ENCODE measurements around the gene CLEC19A.

The CLEC19A gene

DNA sequence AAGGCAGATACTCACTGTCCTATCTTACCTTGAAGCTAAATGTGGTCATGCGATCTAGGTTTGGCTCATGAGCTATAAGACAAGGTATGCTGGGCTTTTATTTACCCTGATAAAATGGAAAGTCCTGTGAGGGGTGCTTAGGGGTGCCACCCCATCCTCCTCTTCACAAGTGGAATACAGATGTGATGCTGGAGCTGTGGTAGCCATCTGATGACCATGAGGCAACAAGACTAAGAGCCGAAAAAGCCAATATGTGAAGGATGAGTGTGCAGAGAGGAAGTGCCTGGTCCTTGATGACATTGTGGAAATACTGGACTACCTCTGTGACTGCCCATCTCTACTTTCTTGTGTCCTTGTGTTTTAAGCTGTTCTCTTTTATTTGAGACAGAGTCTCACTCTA lies 74.0 kb downstream of the CLEC19A start:
- no peak for TF ChIP-seq EZH2phosphoT487 (IDR thresholded peaks at IDR 0.05; ENCODE audit: borderline replicate concordance, low read length)
- TF ChIP-seq, protein P1, sequence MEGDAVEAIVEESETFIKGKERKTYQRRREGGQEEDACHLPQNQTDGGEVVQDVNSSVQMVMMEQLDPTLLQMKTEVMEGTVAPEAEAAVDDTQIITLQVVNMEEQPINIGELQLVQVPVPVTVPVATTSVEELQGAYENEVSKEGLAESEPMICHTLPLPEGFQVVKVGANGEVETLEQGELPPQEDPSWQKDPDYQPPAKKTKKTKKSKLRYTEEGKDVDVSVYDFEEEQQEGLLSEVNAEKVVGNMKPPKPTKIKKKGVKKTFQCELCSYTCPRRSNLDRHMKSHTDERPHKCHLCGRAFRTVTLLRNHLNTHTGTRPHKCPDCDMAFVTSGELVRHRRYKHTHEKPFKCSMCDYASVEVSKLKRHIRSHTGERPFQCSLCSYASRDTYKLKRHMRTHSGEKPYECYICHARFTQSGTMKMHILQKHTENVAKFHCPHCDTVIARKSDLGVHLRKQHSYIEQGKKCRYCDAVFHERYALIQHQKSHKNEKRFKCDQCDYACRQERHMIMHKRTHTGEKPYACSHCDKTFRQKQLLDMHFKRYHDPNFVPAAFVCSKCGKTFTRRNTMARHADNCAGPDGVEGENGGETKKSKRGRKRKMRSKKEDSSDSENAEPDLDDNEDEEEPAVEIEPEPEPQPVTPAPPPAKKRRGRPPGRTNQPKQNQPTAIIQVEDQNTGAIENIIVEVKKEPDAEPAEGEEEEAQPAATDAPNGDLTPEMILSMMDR (IDR thresholded peaks at IDR 0.05; ENCODE audit: low read depth, low read length, poor library complexity, severe bottlenecking) = no peak
- Histone ChIP-seq H3K36me3 (ENCODE audit: control insufficient read depth, low read length) (no peaks in the 10 kb centered on the region), H3K27me3 (ENCODE audit: control insufficient read depth, low read length) (no peaks in the 10 kb centered on the region), H3K27ac (ENCODE audit: low read depth, low read length) (no peak overlapping the region), H3F3A (ENCODE audit: control insufficient read depth, insufficient read depth) (no peaks in the 10 kb centered on the region), H3K4me3 (ENCODE audit: low read length) (no peak overlapping the region), H4K20me1 (ENCODE audit: control insufficient read depth, insufficient read depth, low read depth, low read length) (no peaks in the 10 kb centered on the region), H3K9me3 (ENCODE audit: control insufficient read depth, insufficient read depth, low read length) (no peaks in the 10 kb centered on the region), H3K4me2 (ENCODE audit: low read length) (no peak overlapping the region), H3K9me2 (replicated peaks; ENCODE audit: control insufficient read depth, low read length) (no peaks in the 10 kb centered on the region), H3K79me2 (ENCODE audit: control insufficient read depth, low read length) (no peaks in the 10 kb centered on the region), H3K4me1 (ENCODE audit: control insufficient read depth, low read length) (no peaks in the 10 kb centered on the region)
